Measurements from ENCODE around the gene NSUN6.

DNA sequence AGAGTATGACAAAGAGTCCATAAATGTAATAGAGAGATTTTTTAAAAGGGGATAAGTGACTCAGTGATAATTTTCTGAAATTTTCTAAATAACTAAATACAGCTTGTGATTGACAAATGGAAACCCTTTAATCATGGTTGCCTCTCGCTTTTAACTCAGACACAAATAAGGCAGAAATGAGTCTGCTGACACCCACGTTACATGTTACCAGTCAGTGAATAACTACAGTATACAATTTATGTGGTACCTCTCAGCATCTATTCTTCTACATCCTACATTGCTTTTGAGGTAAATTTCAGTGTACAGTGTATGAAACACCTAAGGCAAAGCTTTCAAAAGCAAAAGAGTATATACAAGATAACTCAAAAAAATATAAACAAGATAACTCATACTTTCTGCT, 4.2 kb downstream of the NSUN6 start:
- TF ChIP-seq EP300 (IDR thresholded peaks at IDR 0.05; ENCODE audit: borderline replicate concordance in 1 of 2, low read depth in 1 of 2, low read length in 1 of 2) (no peak), USF1 (IDR thresholded peaks at IDR 0.05; ENCODE audit: borderline replicate concordance, low read depth) (no peak), CTCF (IDR thresholded peaks at IDR 0.05) (no peak), RFX5 (IDR thresholded peaks at IDR 0.05; ENCODE audit: low read length) (no peak), RAD21 (IDR thresholded peaks at IDR 0.05; ENCODE audit: low read length) (no peak), POLR2AphosphoS5 (IDR thresholded peaks at IDR 0.05; ENCODE audit: low read depth, low read length) (no peak)

Data from SK-N-SH (cell line).